HEK293 (cell line): ENCODE measurements around the gene DOK7.

Experiments used
- CTCF ChIP-seq: fragments of 450-650 bp; formaldehyde crosslinking; IDR thresholded peaks from 2 replicates; pipeline ENCODE4 v1.5.1; 2016; ENCODE audit warnings: missing biosample characterization, missing genetic modification characterization
- HOXA7 ChIP-seq: sonication (generic); formaldehyde crosslinking; IDR thresholded peaks from 2 replicates; pipeline ENCODE4 v1.8.1; 2022; ENCODE audit warnings: missing genetic modification reagents, borderline replicate concordance
- ZBTB1 ChIP-seq: fragments of 450-650 bp; formaldehyde crosslinking; IDR thresholded peaks from 2 replicates; pipeline ENCODE4 v1.5.1; 2016; ENCODE audit warnings: missing biosample characterization, missing genetic modification characterization
- ZBTB44 ChIP-seq: fragments of 450-650 bp; IDR thresholded peaks from 2 replicates; pipeline ENCODE4 v1.5.1; 2018; ENCODE audit warnings: missing biosample characterization, mild to moderate bottlenecking, missing genetic modification characterization
- ZNF114 ChIP-seq: fragments of 450-650 bp; formaldehyde crosslinking; IDR thresholded peaks from 2 replicates; pipeline ENCODE4 v1.5.0; 2017; ENCODE audit warnings: missing biosample characterization, missing genetic modification characterization
- ZNF157 ChIP-seq: fragments of 450-650 bp; formaldehyde crosslinking; IDR thresholded peaks from 2 replicates; pipeline ENCODE4 v1.5.1; 2016; ENCODE audit warnings: missing biosample characterization, missing genetic modification characterization
- ZNF214 ChIP-seq: fragments of 450-650 bp; formaldehyde crosslinking; IDR thresholded peaks from 2 replicates; pipeline ENCODE4 v1.5.1; 2017; ENCODE audit warnings: missing biosample characterization, mild to moderate bottlenecking, missing genetic modification characterization, borderline replicate concordance
- ZNF362 ChIP-seq: fragments of 450-650 bp; formaldehyde crosslinking; IDR thresholded peaks from 2 replicates; pipeline ENCODE4 v1.5.1; 2016; ENCODE audit warnings: missing biosample characterization, missing genetic modification characterization
- ZNF433 ChIP-seq: fragments of 450-650 bp; formaldehyde crosslinking; IDR thresholded peaks from 2 replicates; pipeline ENCODE4 v1.5.1; 2016; ENCODE audit warnings: missing biosample characterization, missing genetic modification characterization, low read depth
- ZNF518A ChIP-seq: fragments of 450-650 bp; formaldehyde crosslinking; conservative IDR thresholded peaks from 2 replicates; pipeline ENCODE4 v1.5.1; 2016; ENCODE audit warnings: low read depth, missing biosample characterization, missing genetic modification characterization
- ZNF585B ChIP-seq: fragments of 450-650 bp; formaldehyde crosslinking; IDR thresholded peaks from 2 replicates; pipeline ENCODE4 v1.5.1; 2016; ENCODE audit warnings: missing biosample characterization, missing genetic modification characterization
- ZNF664 ChIP-seq: fragments of 450-650 bp; formaldehyde crosslinking; IDR thresholded peaks from 2 replicates; pipeline ENCODE4 v1.5.1; 2016; ENCODE audit warnings: missing biosample characterization, missing genetic modification characterization
- ZNF747 ChIP-seq: fragments of 450-650 bp; formaldehyde crosslinking; IDR thresholded peaks from 2 replicates; pipeline ENCODE4 v1.5.1; 2016; ENCODE audit warnings: missing biosample characterization, missing genetic modification characterization

GRCh38 chr4:3479358-3480101, 16.4 kb downstream of the DOK7 start:
- TF ChIP-seq CTCF (tag by site-specific recombination) (no peak), ZNF362 (no peak), ZNF214 (no peak), ZBTB1 (tag by site-specific recombination) (no peak), ZNF157 (tag by site-specific recombination) (no peak), ZNF433 (tag by site-specific recombination) (no peak), ZNF747 (tag by site-specific recombination) (no peak), ZNF664 (tag by site-specific recombination) (no peak), ZNF114 (tag by site-specific recombination) (no peak), ZNF585B (tag by site-specific recombination) (no peak), HOXA7 (CRISPR knock-in tag) (no peak), ZNF518A (tag by site-specific recombination) (no peak), ZBTB44 (no peak)
